Esophagus mucosa (tissue), 1 donor: ENCODE measurements around the gene TSPAN2. TPM values are rescaled to one million over a fixed set of nuclear protein-coding genes. Genes with fewer than 3 reads are reported as not detected.
"Not testable (repeated sequence)": the region's sequence is repeated elsewhere in the genome, so short reads cannot be mapped to it uniquely, and the experiment has no call there.

ENCODE experiments used
- ATAC-seq: fragments of 200-7000 bp; cut with Tn5 transposase; one replicate; pipeline ENCODE4 v1.9.1; 2020
- total RNA-seq: library from RNA; stranded (reverse); gene quantifications from one replicate; pipeline ENCODE4 v1.2.4, GENCODE V29; 2023
- donor health status: DM: yes; HTN: yes; CAD: no.

Gene TSPAN2
- total RNA-seq, 1 donor from 2014 or later, result 0.68 TPM

- no peak for ATAC-seq
Measured at GRCh38 chr1:115031595-115031994, 57.7 kb downstream of the TSPAN2 start.

- no peak for ATAC-seq
Measured at GRCh38 chr1:115029526-115029925, 59.8 kb downstream of the TSPAN2 start, which contains the start of gene TSHB. Gene TSHB (plus strand): TSS chr1:115029826. CDS start chr1:115033363, 3,537 bp downstream.

- no peak for ATAC-seq
Measured at GRCh38 chr1:115023593-115023992, 65.7 kb downstream of the TSPAN2 start.

GRCh38 chr1:115021145-115021544, 68.2 kb downstream of the TSPAN2 start:
- no peak for ATAC-seq

GRCh38 chr1:115019549-115019948, 69.8 kb downstream of the TSPAN2 start:
- ATAC-seq, result not testable (repeated sequence)

GRCh38 chr1:115013792-115014191, 75.5 kb downstream of the TSPAN2 start:
- no peak for ATAC-seq

GRCh38 chr1:115012434-115012833, 76.9 kb downstream of the TSPAN2 start:
- ATAC-seq, result no peak

- ATAC-seq, result no peak
Measured at GRCh38 chr1:115012006-115012405, 77.3 kb downstream of the TSPAN2 start.

GRCh38 chr1:115006191-115006590, 83.1 kb downstream of the TSPAN2 start:
- ATAC-seq, result no peak

Other genes starting within 250 kb of the TSPAN2 start
- not detected for gene SYCP1, start 234.6 kb downstream of the TSPAN2 start, total RNA-seq
- gene TSHB, start 59.7 kb downstream of the TSPAN2 start, total RNA-seq, result not detected
- 0.52 TPM for gene NGF, start 248.7 kb upstream of the TSPAN2 start, total RNA-seq